ENCODE results near the gene NVL. TPM values are rescaled to one million over a fixed set of nuclear protein-coding genes. Genes with fewer than 3 reads are reported as not detected.

Gene NVL
- total and polyA plus RNA-seq, 2 of the 8 experiments (the other 6 are each of a cell fraction or from before 2014, with no cell fraction given), result 22.7 to 45.8 TPM

DNA sequence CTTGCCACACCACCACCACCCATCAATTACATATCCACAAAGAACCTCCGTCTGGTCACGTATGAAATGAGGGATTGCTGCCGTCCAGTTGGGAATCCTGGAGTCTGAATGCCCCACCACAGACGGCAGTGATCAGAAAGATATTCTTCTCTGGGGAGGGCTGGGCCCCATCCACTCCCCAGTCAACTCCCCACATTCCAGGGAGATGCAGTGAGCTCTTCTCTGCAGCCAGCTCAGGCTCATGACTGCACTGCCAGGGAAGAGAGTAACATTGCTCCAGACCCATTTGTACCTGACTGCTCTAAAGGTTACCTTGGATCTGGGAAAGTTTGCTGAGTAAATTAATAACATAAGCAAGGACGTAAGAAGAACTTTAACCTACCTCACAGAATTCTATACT is 128.6 kb downstream of the NVL start (continued):
- TF ChIP-seq, protein P1, sequence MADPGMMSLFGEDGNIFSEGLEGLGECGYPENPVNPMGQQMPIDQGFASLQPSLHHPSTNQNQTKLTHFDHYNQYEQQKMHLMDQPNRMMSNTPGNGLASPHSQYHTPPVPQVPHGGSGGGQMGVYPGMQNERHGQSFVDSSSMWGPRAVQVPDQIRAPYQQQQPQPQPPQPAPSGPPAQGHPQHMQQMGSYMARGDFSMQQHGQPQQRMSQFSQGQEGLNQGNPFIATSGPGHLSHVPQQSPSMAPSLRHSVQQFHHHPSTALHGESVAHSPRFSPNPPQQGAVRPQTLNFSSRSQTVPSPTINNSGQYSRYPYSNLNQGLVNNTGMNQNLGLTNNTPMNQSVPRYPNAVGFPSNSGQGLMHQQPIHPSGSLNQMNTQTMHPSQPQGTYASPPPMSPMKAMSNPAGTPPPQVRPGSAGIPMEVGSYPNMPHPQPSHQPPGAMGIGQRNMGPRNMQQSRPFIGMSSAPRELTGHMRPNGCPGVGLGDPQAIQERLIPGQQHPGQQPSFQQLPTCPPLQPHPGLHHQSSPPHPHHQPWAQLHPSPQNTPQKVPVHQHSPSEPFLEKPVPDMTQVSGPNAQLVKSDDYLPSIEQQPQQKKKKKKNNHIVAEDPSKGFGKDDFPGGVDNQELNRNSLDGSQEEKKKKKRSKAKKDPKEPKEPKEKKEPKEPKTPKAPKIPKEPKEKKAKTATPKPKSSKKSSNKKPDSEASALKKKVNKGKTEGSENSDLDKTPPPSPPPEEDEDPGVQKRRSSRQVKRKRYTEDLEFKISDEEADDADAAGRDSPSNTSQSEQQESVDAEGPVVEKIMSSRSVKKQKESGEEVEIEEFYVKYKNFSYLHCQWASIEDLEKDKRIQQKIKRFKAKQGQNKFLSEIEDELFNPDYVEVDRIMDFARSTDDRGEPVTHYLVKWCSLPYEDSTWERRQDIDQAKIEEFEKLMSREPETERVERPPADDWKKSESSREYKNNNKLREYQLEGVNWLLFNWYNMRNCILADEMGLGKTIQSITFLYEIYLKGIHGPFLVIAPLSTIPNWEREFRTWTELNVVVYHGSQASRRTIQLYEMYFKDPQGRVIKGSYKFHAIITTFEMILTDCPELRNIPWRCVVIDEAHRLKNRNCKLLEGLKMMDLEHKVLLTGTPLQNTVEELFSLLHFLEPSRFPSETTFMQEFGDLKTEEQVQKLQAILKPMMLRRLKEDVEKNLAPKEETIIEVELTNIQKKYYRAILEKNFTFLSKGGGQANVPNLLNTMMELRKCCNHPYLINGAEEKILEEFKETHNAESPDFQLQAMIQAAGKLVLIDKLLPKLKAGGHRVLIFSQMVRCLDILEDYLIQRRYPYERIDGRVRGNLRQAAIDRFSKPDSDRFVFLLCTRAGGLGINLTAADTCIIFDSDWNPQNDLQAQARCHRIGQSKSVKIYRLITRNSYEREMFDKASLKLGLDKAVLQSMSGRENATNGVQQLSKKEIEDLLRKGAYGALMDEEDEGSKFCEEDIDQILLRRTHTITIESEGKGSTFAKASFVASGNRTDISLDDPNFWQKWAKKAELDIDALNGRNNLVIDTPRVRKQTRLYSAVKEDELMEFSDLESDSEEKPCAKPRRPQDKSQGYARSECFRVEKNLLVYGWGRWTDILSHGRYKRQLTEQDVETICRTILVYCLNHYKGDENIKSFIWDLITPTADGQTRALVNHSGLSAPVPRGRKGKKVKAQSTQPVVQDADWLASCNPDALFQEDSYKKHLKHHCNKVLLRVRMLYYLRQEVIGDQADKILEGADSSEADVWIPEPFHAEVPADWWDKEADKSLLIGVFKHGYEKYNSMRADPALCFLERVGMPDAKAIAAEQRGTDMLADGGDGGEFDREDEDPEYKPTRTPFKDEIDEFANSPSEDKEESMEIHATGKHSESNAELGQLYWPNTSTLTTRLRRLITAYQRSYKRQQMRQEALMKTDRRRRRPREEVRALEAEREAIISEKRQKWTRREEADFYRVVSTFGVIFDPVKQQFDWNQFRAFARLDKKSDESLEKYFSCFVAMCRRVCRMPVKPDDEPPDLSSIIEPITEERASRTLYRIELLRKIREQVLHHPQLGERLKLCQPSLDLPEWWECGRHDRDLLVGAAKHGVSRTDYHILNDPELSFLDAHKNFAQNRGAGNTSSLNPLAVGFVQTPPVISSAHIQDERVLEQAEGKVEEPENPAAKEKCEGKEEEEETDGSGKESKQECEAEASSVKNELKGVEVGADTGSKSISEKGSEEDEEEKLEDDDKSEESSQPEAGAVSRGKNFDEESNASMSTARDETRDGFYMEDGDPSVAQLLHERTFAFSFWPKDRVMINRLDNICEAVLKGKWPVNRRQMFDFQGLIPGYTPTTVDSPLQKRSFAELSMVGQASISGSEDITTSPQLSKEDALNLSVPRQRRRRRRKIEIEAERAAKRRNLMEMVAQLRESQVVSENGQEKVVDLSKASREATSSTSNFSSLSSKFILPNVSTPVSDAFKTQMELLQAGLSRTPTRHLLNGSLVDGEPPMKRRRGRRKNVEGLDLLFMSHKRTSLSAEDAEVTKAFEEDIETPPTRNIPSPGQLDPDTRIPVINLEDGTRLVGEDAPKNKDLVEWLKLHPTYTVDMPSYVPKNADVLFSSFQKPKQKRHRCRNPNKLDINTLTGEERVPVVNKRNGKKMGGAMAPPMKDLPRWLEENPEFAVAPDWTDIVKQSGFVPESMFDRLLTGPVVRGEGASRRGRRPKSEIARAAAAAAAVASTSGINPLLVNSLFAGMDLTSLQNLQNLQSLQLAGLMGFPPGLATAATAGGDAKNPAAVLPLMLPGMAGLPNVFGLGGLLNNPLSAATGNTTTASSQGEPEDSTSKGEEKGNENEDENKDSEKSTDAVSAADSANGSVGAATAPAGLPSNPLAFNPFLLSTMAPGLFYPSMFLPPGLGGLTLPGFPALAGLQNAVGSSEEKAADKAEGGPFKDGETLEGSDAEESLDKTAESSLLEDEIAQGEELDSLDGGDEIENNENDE (IDR thresholded peaks at IDR 0.05; ENCODE audit: insufficient replicate concordance, low read length), result no peak
- TF ChIP-seq ASH2L (IDR thresholded peaks at IDR 0.05; ENCODE audit: low read length), result no peak

Measured in H1 (cell line).